Stimulated activated naive B cell treated with anti-CD40 and anti-IgM and Interleukin-4, amounts not matched to agents 10 μg/mL and 1 μg/mL and 100 μg/mL, for 72 hours (primary cell): Measurements from ENCODE around the gene SOX4.

Source experiments
- ATAC-seq, 2 donors: fragments of 150-1000 bp; cut with Tn5 transposase; replicated peaks; 2 replicates each; pipeline ENCODE4 v1.10.0; 2021; ENCODE audit warnings: moderate library complexity in 1 of 2
- DNase-seq: peaks from one replicate; pipeline ENCODE4 v3.0.0; 2021
- H3K27ac Mint-ChIP-seq: one replicate; pipeline ENCODE4 v1.8.0; 2022; ENCODE audit warnings: mild to moderate bottlenecking, mixed read lengths
- H3K27me3 Mint-ChIP-seq, 2 donors: one replicate each; pipeline ENCODE4 v1.8.0; 2022; ENCODE audit warnings: mixed read lengths in 2 of 2
- H3K36me3 Mint-ChIP-seq, 2 donors: one replicate each; pipeline ENCODE4 v1.8.0; 2022; ENCODE audit warnings: mixed read lengths in 2 of 2, mild to moderate bottlenecking in 1 of 2
- H3K4me1 Mint-ChIP-seq, 2 donors: one replicate each; pipeline ENCODE4 v1.8.0; 2022; ENCODE audit warnings: mixed read lengths in 2 of 2, mild to moderate bottlenecking in 1 of 2
- H3K4me3 Mint-ChIP-seq, 2 donors: one replicate each; pipeline ENCODE4 v1.8.0; 2022; ENCODE audit warnings: mild to moderate bottlenecking in 2 of 2, mixed read lengths in 2 of 2, moderate library complexity in 1 of 2
- H3K9me3 Mint-ChIP-seq, 2 donors: one replicate each; pipeline ENCODE4 v1.8.0; 2022; ENCODE audit warnings: mixed read lengths in 2 of 2, mild to moderate bottlenecking in 1 of 2

Gene SOX4

DNA sequence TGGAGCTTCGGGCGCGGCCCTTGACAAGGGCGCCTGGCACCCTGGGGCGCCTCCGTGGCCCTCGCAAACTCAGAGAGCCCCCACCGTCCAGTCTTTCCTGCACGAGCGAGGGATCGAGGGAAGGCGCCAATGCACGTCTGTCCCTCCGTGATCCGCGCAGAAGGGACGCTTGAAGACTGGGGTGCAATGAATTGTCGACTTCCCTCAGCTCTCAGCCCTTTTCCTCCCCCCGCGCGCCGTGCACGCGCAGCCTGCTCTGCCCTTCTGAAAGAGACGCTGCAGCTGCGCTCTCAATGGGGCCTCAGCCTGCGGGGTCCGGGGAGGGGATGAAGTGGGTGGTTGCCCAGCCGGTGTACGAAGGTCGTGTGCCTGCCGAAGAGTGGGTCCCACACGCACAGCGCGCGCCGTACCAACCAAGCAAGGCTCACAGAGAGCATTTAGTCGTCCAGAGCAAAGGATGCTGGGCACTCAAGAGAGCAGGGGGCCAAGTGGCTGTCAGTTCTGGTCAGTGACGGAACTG is 5.5 kb upstream of the SOX4 start:
- H3K4me3 Mint-ChIP-seq, result peak overlapping the region; percentile 86 to 92
- H3K4me1 Mint-ChIP-seq, result peaks cover 10 to 20% of the 10 kb centered on the region in 2 donors
- DNase-seq (peak; percentile 34), ATAC-seq (peak; percentile 42 to 48)
- H3K27me3 Mint-ChIP-seq, result peaks cover 4 to 10% of the 10 kb centered on the region in 2 donors
- no peaks in the 10 kb centered on the region for H3K9me3 Mint-ChIP-seq
- no peaks in the 10 kb centered on the region for H3K36me3 Mint-ChIP-seq
- H3K27ac Mint-ChIP-seq, result peak overlapping the region; percentile 95

DNA sequence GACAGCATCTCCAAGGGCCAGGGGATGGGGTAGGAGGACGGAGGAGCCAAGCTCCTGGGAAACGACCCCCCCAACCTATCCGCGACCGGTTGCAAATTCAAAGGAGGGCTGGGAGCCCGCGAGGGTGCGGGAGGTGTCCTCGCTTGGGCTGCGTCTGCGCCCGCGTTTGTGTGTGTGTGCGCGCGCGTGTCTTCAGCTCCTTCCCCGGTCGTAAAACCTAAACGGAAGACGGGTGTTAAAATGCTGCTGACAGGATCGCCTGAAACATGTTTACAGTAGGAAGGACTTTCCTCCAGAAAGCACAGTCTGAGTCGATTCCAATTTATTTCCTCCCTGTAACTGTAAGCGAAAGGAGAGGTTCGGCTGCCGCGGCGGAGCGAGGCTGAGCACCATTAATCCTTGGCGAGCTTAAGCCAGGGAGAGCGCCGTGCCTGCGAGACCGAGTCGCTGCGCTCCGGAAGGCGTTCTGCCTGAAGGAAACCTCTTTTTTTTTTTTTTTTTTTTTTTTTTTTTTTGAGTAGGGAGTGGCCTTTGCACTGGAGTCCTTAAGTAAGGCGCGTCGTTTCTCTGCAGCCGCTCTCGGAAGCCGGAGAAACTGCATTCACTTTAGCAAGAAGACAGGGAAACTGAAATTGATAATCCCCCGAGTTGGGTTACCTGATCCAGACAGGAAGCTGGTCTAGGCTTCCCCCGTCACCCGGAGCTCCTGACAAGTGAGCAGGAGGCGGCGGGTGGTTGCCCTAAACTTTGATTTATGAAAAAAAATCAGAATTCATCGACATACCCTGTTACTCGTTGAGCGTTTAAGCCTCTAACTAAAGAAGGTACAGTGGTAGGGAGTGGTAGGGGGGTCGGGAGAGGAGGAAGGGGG is 4.8 kb upstream of the SOX4 start:
- H3K9me3 Mint-ChIP-seq, result no peaks in the 10 kb centered on the region
- H3K27me3 Mint-ChIP-seq, result peaks cover 4 to 10% of the 10 kb centered on the region in 2 donors
- peak overlapping the region; percentile 95 for H3K27ac Mint-ChIP-seq
- H3K4me3 Mint-ChIP-seq, result peak overlapping the region; percentile 86 to 92
- peaks cover 10 to 20% of the 10 kb centered on the region in 2 donors for H3K4me1 Mint-ChIP-seq
- DNase-seq (peak; percentile 38), ATAC-seq (peak; percentile 48 to 52)
- no peaks in the 10 kb centered on the region for H3K36me3 Mint-ChIP-seq

DNA sequence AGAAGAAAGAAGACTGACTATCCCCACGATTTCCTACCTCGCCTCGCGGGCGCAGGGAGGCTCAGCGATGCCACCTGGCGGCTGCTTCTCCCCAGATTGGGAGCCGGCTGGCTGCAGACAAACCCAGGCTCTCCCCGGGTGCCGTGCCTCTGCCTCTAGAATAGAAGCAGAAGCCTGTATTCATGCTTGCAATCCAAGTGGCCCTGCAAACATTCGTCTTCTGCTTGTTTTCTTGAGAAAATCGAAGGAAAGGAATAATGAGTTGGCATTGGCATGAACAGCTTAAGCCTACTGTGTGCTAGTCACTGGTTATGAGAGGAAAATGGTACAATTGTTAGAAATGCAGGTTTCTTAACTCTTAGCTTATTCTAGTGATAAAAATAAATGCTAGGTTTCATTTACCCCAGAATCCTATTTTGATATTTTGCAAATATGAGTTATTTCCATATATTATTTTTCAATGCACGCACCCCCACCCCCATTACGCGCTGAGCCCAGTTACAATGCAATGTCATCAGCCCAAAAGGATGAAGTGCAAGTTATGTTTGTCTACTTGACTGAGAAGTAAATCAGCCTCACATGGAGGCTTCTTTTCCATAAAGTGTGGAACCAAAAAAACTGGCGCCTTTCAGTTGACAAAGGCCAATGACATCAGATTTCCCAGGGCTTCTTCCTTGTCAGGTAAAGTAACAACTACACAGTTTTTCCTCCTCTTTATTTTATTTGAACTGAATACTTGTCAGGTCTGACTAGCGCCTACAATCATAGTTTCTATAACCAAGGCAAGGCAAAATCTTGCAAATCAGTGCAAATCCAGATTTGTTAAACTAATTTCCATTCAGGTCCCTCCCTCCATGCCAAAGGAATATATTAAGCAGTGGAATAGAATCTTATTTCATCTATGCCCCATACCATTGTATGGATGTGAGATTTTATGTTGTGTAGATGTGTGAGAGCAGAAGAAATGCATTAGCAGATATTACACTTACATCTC is 3.9 kb upstream of the SOX4 start:
- no peaks in the 10 kb centered on the region for H3K36me3 Mint-ChIP-seq
- peaks cover 4 to 10% of the 10 kb centered on the region in 2 donors for H3K27me3 Mint-ChIP-seq
- peak overlapping the region; percentile 54 for H3K27ac Mint-ChIP-seq
- no peaks in the 10 kb centered on the region for H3K9me3 Mint-ChIP-seq
- peak overlapping the region; percentile 86 to 92 for H3K4me3 Mint-ChIP-seq
- H3K4me1 Mint-ChIP-seq, result peaks cover 13 to 20% of the 10 kb centered on the region in 2 donors
- DNase-seq (peak; percentile 76), ATAC-seq (peak; percentile 57 to 58)

DNA sequence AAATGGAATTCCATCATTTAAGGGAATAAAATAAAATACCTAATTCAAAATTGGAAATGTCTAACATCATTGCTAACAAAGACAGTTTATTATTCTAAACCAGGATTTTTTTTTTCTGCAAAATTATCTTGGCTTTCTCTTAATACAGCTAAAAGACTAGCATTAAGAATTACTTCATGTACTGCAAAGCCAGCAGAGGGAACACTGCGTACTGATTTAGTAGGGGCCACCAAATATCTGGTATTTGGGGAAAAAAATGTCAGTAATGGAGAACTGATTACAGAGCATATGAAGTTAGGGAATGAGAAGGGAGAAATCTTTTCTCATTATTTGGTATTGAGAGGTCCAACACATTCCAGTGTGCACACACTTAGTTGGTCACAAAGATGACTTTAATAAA is 3.2 kb upstream of the SOX4 start:
- Mint-ChIP-seq H3K27me3 (peaks cover 4 to 10% of the 10 kb centered on the region in 2 donors), H3K4me3 (no peak overlapping the region), H3K4me1 (peaks cover 14 to 20% of the 10 kb centered on the region in 2 donors), H3K9me3 (no peaks in the 10 kb centered on the region), H3K36me3 (no peaks in the 10 kb centered on the region), H3K27ac (no peak overlapping the region)
- ATAC-seq (no peak), DNase-seq (no peak)

DNA sequence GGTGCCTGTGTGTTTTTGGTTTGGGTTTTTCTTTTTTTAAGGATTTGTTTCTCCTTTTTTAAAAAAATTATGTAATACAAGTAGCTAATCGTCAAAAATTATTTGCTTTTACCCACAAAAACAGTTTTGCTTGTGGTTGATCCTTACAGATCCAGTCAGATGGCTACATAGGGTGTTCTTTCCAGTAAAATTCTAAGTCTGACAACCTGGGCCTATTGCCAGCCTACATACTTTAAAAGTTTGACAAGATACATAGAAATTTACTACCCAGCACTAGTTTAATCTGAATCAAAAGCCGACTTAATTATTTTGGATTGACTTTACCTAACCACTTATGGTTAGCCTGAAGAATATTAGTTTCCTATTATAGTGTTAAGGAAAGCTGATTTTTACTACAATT is 2.1 kb upstream of the SOX4 start:
- Mint-ChIP-seq H3K4me3 (no peak overlapping the region), H3K27ac (no peak overlapping the region), H3K36me3 (peaks cover 2 to 4% of the 10 kb centered on the region in 2 donors), H3K27me3 (peaks cover 14 to 18% of the 10 kb centered on the region in 2 donors), H3K4me1 (peaks cover 18 to 31% of the 10 kb centered on the region in 2 donors), H3K9me3 (no peaks in the 10 kb centered on the region)
- ATAC-seq (no peak), DNase-seq (no peak)

DNA sequence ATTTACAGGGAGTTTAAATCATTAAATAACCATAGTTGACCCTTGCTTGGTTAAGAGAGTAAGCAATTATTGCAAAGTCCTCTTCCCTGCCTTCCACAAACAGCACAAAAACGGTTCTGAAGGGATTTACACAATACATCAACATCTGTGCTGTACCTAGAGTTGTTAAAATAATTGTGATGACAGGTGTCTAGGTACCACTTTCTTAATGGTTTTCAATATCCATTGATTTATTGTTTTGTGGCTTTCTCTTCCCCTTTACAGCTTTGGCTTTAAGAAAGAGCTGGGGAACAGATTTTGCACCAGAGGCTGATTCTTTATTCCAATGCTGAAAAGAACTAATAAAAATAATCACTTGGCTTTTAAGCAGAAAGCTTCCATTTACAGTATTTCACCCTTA is 598 bp upstream of the SOX4 start:
- Mint-ChIP-seq H3K27me3 (peaks cover 11 to 13% of the 10 kb centered on the region in 2 donors), H3K4me3 (no peak overlapping the region), H3K9me3 (no peaks in the 10 kb centered on the region), H3K4me1 (peaks cover 14 to 26% of the 10 kb centered on the region in 2 donors), H3K36me3 (peaks cover 2 to 4% of the 10 kb centered on the region in 2 donors), H3K27ac (no peak overlapping the region)
- ATAC-seq (no peak), DNase-seq (no peak)

DNA sequence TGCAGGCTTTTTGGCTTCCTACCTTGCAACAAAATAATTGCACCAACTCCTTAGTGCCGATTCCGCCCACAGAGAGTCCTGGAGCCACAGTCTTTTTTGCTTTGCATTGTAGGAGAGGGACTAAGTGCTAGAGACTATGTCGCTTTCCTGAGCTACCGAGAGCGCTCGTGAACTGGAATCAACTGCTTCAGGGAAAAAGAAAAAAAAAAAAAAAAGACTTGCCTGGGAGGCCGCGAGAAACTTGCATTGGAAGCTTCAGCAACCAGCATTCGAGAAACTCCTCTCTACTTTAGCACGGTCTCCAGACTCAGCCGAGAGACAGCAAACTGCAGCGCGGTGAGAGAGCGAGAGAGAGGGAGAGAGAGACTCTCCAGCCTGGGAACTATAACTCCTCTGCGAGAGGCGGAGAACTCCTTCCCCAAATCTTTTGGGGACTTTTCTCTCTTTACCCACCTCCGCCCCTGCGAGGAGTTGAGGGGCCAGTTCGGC is 420 bp downstream of the SOX4 start:
- H3K27ac Mint-ChIP-seq, result no peak overlapping the region
- no peak overlapping the region for H3K4me3 Mint-ChIP-seq
- peaks cover 11 to 13% of the 10 kb centered on the region in 2 donors for H3K27me3 Mint-ChIP-seq
- peak; percentile 5 for DNase-seq
- peak; percentile 33 to 40 for ATAC-seq
- H3K36me3 Mint-ChIP-seq, result peaks cover 2 to 4% of the 10 kb centered on the region in 2 donors
- no peaks in the 10 kb centered on the region for H3K9me3 Mint-ChIP-seq
- peaks cover 13 to 30% of the 10 kb centered on the region in 2 donors for H3K4me1 Mint-ChIP-seq

DNA sequence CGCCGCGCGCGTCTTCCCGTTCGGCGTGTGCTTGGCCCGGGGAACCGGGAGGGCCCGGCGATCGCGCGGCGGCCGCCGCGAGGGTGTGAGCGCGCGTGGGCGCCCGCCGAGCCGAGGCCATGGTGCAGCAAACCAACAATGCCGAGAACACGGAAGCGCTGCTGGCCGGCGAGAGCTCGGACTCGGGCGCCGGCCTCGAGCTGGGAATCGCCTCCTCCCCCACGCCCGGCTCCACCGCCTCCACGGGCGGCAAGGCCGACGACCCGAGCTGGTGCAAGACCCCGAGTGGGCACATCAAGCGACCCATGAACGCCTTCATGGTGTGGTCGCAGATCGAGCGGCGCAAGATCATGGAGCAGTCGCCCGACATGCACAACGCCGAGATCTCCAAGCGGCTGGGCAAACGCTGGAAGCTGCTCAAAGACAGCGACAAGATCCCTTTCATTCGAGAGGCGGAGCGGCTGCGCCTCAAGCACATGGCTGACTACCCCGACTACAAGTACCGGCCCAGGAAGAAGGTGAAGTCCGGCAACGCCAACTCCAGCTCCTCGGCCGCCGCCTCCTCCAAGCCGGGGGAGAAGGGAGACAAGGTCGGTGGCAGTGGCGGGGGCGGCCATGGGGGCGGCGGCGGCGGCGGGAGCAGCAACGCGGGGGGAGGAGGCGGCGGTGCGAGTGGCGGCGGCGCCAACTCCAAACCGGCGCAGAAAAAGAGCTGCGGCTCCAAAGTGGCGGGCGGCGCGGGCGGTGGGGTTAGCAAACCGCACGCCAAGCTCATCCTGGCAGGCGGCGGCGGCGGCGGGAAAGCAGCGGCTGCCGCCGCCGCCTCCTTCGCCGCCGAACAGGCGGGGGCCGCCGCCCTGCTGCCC is 1.1 kb downstream of the SOX4 start:
- peak; percentile 29 to 38 for ATAC-seq
- Mint-ChIP-seq H3K9me3 (no peaks in the 10 kb centered on the region), H3K36me3 (peaks cover 2 to 4% of the 10 kb centered on the region in 2 donors), H3K4me1 (peaks cover 11 to 30% of the 10 kb centered on the region in 2 donors), H3K27me3 (peaks cover 11 to 13% of the 10 kb centered on the region in 2 donors), H3K27ac (peak overlapping the region; percentile 97), H3K4me3 (peak overlapping the region in 1 of 2 donors; percentile 66)
- peak; percentile 33 for DNase-seq

DNA sequence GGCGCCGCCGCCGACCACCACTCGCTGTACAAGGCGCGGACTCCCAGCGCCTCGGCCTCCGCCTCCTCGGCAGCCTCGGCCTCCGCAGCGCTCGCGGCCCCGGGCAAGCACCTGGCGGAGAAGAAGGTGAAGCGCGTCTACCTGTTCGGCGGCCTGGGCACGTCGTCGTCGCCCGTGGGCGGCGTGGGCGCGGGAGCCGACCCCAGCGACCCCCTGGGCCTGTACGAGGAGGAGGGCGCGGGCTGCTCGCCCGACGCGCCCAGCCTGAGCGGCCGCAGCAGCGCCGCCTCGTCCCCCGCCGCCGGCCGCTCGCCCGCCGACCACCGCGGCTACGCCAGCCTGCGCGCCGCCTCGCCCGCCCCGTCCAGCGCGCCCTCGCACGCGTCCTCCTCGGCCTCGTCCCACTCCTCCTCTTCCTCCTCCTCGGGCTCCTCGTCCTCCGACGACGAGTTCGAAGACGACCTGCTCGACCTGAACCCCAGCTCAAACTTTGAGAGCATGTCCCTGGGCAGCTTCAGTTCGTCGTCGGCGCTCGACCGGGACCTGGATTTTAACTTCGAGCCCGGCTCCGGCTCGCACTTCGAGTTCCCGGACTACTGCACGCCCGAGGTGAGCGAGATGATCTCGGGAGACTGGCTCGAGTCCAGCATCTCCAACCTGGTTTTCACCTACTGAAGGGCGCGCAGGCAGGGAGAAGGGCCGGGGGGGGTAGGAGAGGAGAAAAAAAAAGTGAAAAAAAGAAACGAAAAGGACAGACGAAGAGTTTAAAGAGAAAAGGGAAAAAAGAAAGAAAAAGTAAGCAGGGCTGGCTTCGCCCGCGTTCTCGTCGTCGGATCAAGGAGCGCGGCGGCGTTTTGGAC is 2.0 kb downstream of the SOX4 start:
- Mint-ChIP-seq H3K27ac (peak overlapping the region; percentile 96), H3K36me3 (peaks cover 2 to 4% of the 10 kb centered on the region in 2 donors), H3K9me3 (no peaks in the 10 kb centered on the region), H3K27me3 (peaks cover 11 to 13% of the 10 kb centered on the region in 2 donors), H3K4me1 (peaks cover 11 to 30% of the 10 kb centered on the region in 2 donors), H3K4me3 (peak overlapping the region; percentile 89 to 94)
- ATAC-seq (peak; percentile 21 to 35), DNase-seq (peak; percentile 23)

DNA sequence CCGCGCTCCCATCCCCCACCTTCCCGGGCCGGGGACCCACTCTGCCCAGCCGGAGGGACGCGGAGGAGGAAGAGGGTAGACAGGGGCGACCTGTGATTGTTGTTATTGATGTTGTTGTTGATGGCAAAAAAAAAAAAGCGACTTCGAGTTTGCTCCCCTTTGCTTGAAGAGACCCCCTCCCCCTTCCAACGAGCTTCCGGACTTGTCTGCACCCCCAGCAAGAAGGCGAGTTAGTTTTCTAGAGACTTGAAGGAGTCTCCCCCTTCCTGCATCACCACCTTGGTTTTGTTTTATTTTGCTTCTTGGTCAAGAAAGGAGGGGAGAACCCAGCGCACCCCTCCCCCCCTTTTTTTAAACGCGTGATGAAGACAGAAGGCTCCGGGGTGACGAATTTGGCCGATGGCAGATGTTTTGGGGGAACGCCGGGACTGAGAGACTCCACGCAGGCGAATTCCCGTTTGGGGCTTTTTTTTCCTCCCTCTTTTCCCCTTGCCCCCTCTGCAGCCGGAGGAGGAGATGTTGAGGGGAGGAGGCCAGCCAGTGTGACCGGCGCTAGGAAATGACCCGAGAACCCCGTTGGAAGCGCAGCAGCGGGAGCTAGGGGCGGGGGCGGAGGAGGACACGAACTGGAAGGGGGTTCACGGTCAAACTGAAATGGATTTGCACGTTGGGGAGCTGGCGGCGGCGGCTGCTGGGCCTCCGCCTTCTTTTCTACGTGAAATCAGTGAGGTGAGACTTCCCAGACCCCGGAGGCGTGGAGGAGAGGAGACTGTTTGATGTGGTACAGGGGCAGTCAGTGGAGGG is 2.8 kb downstream of the SOX4 start:
- Mint-ChIP-seq H3K27me3 (peaks cover 11 to 13% of the 10 kb centered on the region in 2 donors), H3K4me3 (peak overlapping the region; percentile 89 to 94), H3K36me3 (peaks cover 2 to 4% of the 10 kb centered on the region in 2 donors), H3K27ac (peak overlapping the region; percentile 96), H3K4me1 (peaks cover 11 to 30% of the 10 kb centered on the region in 2 donors), H3K9me3 (no peaks in the 10 kb centered on the region)
- DNase-seq (peak; percentile 15), ATAC-seq (peak; percentile 10 to 17)

DNA sequence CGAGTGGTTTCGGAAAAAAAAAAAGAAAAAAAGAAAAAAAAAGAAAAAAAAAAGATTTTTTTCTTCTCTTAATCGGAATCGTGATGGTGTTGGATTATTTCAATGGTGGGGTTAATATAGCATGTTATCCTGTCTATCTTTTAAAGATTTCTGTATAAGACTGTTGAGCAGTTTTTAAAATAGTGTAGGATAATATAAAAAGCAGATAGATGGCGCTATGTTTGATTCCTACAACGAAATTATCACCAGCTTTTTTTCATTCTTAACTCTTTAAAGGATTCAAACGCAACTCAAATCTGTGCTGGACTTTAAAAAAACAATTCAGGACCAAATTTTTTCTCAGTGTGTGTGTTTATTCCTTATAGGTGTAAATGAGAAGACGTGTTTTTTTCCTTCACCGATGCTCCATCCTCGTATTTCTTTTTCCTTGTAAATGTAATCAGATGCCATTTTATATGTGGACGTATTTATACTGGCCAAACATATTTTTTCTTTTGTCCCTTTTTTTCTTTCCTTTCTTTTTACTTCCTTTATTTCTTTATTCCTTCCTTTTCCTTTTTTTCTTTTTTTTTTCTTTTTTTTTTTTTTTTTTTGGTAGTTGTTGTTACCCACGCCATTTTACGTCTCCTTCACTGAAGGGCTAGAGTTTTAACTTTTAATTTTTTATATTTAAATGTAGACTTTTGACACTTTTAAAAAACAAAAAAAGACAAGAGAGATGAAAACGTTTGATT is 3.6 kb downstream of the SOX4 start:
- H3K9me3 Mint-ChIP-seq, result peaks cover 0 to 2% of the 10 kb centered on the region in 2 donors
- H3K27me3 Mint-ChIP-seq, result peaks cover 11 to 13% of the 10 kb centered on the region in 2 donors
- peak overlapping the region; percentile 89 to 94 for H3K4me3 Mint-ChIP-seq
- peaks cover 11 to 30% of the 10 kb centered on the region in 2 donors for H3K4me1 Mint-ChIP-seq
- peaks cover 2 to 6% of the 10 kb centered on the region in 2 donors for H3K36me3 Mint-ChIP-seq
- no peak for DNase-seq
- H3K27ac Mint-ChIP-seq, result peak overlapping the region; percentile 96
- ATAC-seq, result peak in 1 of 2 donors; percentile 4
